Adipocyte (in vitro differentiated cells): Measurements from ENCODE around the gene PTPN13.

ENCODE experiments used
- DNase-seq: peaks from one replicate; pipeline ENCODE4 v3.0.0-alpha.2; 2015; ENCODE audit warnings: low read depth
- H3K27me3 ChIP-seq: replicated peaks from 2 replicates; pipeline ENCODE4 v1.7.0; 2013; ENCODE audit warnings: mild to moderate bottlenecking, low read length, moderate library complexity; ENCODE audit not compliant: control insufficient read depth, insufficient read depth
- H3K36me3 ChIP-seq: 2 replicates; pipeline ENCODE4 v1.7.0; 2013; ENCODE audit warnings: low read length, mild to moderate bottlenecking, moderate library complexity; ENCODE audit not compliant: control insufficient read depth, insufficient read depth, severe bottlenecking
- H3K4me1 ChIP-seq: 2 replicates; pipeline ENCODE4 v1.7.0; 2013; ENCODE audit warnings: mild to moderate bottlenecking, low read length, moderate library complexity; ENCODE audit not compliant: control insufficient read depth, insufficient read depth
- H3K4me3 ChIP-seq: 2 replicates; pipeline ENCODE4 v1.7.0; 2013; ENCODE audit warnings: mild to moderate bottlenecking, low read length, moderate library complexity
- H3K9ac ChIP-seq: 2 replicates; pipeline ENCODE4 v1.7.0; 2013; ENCODE audit warnings: mild to moderate bottlenecking, low read length, moderate library complexity
- H3K9me3 ChIP-seq: 2 replicates; pipeline ENCODE4 v1.7.0; 2013; ENCODE audit warnings: mild to moderate bottlenecking, low read length, moderate library complexity; ENCODE audit not compliant: control insufficient read depth

Gene PTPN13

DNA sequence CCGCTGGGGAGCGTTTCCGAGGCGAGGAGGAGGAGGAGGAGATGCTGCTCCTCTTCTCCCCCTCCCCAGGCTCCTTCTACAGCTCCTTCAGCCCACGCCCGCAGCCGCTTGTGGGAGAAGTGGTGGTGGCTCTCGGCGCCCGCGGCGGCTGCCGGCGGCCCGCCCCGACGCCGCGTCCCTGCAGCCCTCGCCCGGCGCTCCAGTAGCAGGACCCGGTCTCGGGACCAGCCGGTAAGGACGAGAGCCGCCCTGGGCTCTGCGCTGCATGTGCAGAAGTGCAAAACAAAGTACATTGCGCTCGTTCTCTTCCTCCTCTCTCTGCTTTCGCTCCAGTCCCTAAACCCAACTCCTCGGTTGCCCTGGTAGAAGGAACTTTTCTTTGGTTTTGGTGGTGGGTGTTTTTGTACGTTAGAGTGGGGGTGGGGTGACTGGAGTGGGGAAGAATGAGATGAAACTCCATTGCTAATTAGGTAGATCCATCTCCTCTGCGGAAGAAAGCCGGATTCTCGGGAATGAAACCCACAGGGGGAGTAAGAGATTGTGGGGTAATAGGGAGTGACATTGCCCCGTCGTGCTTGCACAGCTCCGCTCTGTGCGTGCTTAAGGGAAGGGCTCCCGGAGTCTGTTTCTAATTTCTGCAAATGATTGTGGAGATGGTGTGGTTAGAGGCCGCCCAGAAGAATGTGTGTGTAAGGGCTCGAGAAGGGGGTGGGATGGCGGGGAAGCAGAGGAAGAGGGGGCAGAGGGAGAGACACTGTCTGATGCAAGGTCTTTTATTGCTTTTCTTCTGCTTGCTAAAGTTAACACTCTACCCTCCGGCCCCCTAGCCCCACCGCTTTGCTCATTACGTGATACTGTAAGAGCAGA, 677 bp downstream of the PTPN13 start:
- Histone ChIP-seq H3K27me3 (no peaks in the 10 kb centered on the region), H3K9ac (peak overlapping the region; percentile 97), H3K9me3 (no peaks in the 10 kb centered on the region), H3K36me3 (no peaks in the 10 kb centered on the region), H3K4me3 (peak overlapping the region; percentile 99), H3K4me1 (peaks cover 28% of the 10 kb centered on the region)
- peak; percentile 97 for DNase-seq

GRCh38 chr4:86595426-86595805, 1.3 kb downstream of the PTPN13 start:
- Histone ChIP-seq H3K27me3 (no peaks in the 10 kb centered on the region), H3K4me1 (peaks cover 28% of the 10 kb centered on the region), H3K4me3 (peak overlapping the region; percentile 99), H3K36me3 (no peaks in the 10 kb centered on the region), H3K9ac (peak overlapping the region; percentile 97), H3K9me3 (no peaks in the 10 kb centered on the region)
- DNase-seq: peak; percentile 83

- Histone ChIP-seq H3K4me1 (peaks cover 28% of the 10 kb centered on the region), H3K9ac (peak overlapping the region; percentile 97), H3K27me3 (no peaks in the 10 kb centered on the region), H3K4me3 (peak overlapping the region; percentile 99), H3K9me3 (no peaks in the 10 kb centered on the region), H3K36me3 (no peaks in the 10 kb centered on the region)
- DNase-seq: peak; percentile 77
Measured at GRCh38 chr4:86596807-86597206, 2.7 kb downstream of the PTPN13 start.

DNA sequence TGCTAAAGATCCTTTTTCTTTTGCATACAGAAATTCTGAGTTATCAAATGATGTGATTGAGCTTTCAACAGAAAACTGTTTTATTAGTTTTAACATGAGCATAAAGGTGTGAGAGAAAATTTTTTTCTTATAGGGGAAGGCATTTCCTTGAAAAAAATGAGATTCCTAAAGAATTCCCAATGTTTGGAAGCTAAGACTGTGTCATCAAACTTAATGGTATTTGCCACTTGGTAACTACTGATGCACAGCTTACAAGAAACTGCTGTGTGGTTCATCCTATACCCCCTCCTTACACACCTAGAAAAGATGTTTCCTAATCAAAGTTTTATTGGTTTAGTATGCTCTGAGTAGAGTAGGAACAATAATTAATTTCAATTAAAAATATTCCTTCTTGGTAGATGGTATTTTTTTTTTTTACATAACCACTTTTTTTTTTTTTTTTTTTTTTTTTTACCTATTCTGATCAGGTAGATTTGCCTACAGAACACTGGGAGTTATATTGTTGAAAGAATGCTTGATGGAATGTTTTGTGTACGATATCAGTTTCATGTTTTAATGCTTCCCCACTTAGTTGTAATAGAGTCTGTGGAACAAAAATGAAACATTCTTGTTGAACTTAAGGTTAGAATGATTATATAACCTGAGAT, 6.0 kb downstream of the PTPN13 start:
- no peak for DNase-seq
- no peak overlapping the region for H3K4me3 ChIP-seq
- H3K4me1 ChIP-seq: peaks cover 20% of the 10 kb centered on the region
- H3K27me3 ChIP-seq: no peaks in the 10 kb centered on the region
- no peaks in the 10 kb centered on the region for H3K9me3 ChIP-seq
- no peaks in the 10 kb centered on the region for H3K36me3 ChIP-seq
- H3K9ac ChIP-seq: no peak overlapping the region

DNA sequence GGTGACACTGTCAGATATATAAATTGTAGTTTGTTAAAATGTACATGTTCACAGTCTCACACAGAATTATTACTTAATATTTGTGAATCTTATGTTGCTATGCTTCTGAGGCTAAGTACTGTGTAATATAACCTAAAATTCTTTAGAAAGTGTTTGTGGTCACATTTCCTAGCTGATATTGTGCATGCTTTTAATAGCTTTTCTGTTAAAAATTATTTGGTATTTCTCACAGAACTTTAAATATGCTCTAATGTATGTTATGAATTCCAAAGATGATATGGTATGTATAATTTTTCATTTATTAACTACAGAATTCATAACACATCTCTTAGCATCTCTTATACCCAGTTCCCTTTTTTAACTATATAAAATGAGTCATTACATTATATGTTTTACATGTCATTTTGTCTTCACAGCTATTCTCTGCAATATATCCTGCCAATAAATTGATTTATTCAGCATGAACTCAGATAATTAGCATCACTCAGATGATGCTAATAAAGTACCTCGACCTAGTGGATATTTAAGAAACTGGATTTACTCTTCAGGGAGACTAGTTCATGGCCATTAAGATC, 9.3 kb downstream of the PTPN13 start:
- no peaks in the 10 kb centered on the region for H3K4me1 ChIP-seq
- no peak overlapping the region for H3K4me3 ChIP-seq
- DNase-seq: no peak
- H3K9ac ChIP-seq: no peak overlapping the region
- H3K36me3 ChIP-seq: no peaks in the 10 kb centered on the region
- no peaks in the 10 kb centered on the region for H3K27me3 ChIP-seq
- H3K9me3 ChIP-seq: no peaks in the 10 kb centered on the region

- Histone ChIP-seq H3K36me3 (no peaks in the 10 kb centered on the region), H3K9me3 (no peaks in the 10 kb centered on the region), H3K4me1 (no peaks in the 10 kb centered on the region), H3K27me3 (no peaks in the 10 kb centered on the region), H3K9ac (no peak overlapping the region), H3K4me3 (no peak overlapping the region)
- DNase-seq: no peak
Measured at GRCh38 chr4:86606809-86607208, 12.7 kb downstream of the PTPN13 start.

DNA sequence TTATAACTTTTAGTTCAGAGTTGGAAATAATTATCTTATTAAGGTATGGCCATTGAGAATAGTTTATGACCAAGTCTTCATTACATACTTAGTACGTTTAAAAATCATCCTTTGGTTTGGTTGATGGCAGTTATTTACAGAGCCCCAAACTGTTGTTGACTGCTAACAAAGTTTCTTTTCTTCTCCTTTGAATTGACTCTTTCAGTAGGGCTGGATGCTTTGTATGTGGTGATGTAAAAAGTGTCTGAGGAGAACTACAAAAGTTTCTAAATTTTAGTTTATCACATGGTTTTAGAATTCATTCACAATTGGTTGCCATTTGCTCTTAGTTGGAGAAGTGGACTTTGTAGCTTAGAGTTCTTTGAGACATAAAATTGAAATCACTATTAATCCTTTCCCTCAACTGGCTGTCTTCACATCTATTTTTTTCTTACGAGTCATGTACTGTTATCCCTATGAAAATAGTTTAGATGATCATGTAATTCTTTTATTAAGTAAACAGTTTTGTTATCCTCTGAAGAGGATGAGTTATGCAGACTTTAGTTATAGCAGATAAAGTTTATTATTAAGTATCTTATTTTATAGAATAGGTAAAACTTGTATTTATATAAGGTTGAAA, 14.8 kb downstream of the PTPN13 start:
- no peaks in the 10 kb centered on the region for H3K27me3 ChIP-seq
- DNase-seq: no peak
- no peak overlapping the region for H3K9ac ChIP-seq
- no peaks in the 10 kb centered on the region for H3K9me3 ChIP-seq
- H3K4me1 ChIP-seq: no peaks in the 10 kb centered on the region
- no peaks in the 10 kb centered on the region for H3K36me3 ChIP-seq
- H3K4me3 ChIP-seq: no peak overlapping the region

GRCh38 chr4:86611757-86612156, 17.6 kb downstream of the PTPN13 start:
- no peaks in the 10 kb centered on the region for H3K27me3 ChIP-seq
- no peak overlapping the region for H3K9ac ChIP-seq
- H3K4me1 ChIP-seq: no peaks in the 10 kb centered on the region
- no peak for DNase-seq
- no peaks in the 10 kb centered on the region for H3K36me3 ChIP-seq
- no peaks in the 10 kb centered on the region for H3K9me3 ChIP-seq
- H3K4me3 ChIP-seq: no peak overlapping the region

- peak; percentile 59 for DNase-seq
Measured at GRCh38 chr4:86613734-86614133, 19.6 kb downstream of the PTPN13 start.

DNA sequence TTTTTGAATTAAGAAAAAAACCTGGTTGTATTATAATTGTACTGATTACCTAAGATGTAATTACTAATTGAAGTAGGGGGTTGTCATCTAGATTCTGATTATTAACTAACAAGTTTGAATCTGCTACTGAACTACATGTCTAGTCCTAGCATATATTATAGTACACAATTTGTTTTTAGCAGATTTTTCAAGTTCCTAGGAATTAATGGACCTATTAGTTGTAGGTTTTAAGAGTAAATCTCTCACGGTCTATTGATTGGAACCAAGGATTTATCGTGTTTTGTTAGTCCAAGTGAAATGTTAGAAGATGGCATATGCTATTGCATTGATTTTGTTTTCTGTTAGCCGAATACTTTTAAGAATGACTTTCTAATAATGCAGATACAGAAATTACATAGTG, 20.8 kb downstream of the PTPN13 start:
- Histone ChIP-seq H3K9ac (no peak overlapping the region), H3K9me3 (no peaks in the 10 kb centered on the region), H3K27me3 (no peaks in the 10 kb centered on the region), H3K4me3 (no peak overlapping the region), H3K36me3 (no peaks in the 10 kb centered on the region), H3K4me1 (no peaks in the 10 kb centered on the region)
- no peak for DNase-seq

More at GRCh38 chr4:86613734-86614133, 19.6 kb downstream of the PTPN13 start:
- Histone ChIP-seq H3K4me1 (no peaks in the 10 kb centered on the region), H3K9me3 (no peaks in the 10 kb centered on the region), H3K9ac (no peak overlapping the region), H3K36me3 (no peaks in the 10 kb centered on the region), H3K4me3 (no peak overlapping the region), H3K27me3 (no peaks in the 10 kb centered on the region)

GRCh38 chr4:86615501-86615900, 21.4 kb downstream of the PTPN13 start:
- H3K36me3 ChIP-seq: no peaks in the 10 kb centered on the region
- H3K9ac ChIP-seq: no peak overlapping the region
- no peak overlapping the region for H3K4me3 ChIP-seq
- no peak for DNase-seq
- no peaks in the 10 kb centered on the region for H3K9me3 ChIP-seq
- no peaks in the 10 kb centered on the region for H3K27me3 ChIP-seq
- H3K4me1 ChIP-seq: no peaks in the 10 kb centered on the region
